Jurkat, Clone E6-1 (cell line): ENCODE measurements around the gene SH3BGR. TPM values are rescaled to one million over a fixed set of nuclear protein-coding genes. Genes with fewer than 3 reads are reported as not detected.
"Not testable (repeated sequence)": the region's sequence is repeated elsewhere in the genome, so short reads cannot be mapped to it uniquely, and the experiment has no call there.

ENCODE experiments used
- DNase-seq: peaks from one replicate; pipeline ENCODE4 v3.0.0-alpha.2; 2011; ENCODE audit warnings: low read depth, low spot score
- H3K4me3 ChIP-seq: 2 replicates; pipeline ENCODE4 v1.5.1; 2011; ENCODE audit warnings: mild to moderate bottlenecking, low read length, control low read depth, moderate library complexity
- polyA plus RNA-seq: library from polyadenylated mRNA; unstranded; fragments of >200 nt; gene quantifications from one replicate; pipeline ENCODE4 v1.2.1, GENCODE V29; 2012; ENCODE audit warnings: missing spikeins; ENCODE audit not compliant: insufficient read length, insufficient read depth

The SH3BGR gene
- polyA plus RNA-seq, result not detected

DNA sequence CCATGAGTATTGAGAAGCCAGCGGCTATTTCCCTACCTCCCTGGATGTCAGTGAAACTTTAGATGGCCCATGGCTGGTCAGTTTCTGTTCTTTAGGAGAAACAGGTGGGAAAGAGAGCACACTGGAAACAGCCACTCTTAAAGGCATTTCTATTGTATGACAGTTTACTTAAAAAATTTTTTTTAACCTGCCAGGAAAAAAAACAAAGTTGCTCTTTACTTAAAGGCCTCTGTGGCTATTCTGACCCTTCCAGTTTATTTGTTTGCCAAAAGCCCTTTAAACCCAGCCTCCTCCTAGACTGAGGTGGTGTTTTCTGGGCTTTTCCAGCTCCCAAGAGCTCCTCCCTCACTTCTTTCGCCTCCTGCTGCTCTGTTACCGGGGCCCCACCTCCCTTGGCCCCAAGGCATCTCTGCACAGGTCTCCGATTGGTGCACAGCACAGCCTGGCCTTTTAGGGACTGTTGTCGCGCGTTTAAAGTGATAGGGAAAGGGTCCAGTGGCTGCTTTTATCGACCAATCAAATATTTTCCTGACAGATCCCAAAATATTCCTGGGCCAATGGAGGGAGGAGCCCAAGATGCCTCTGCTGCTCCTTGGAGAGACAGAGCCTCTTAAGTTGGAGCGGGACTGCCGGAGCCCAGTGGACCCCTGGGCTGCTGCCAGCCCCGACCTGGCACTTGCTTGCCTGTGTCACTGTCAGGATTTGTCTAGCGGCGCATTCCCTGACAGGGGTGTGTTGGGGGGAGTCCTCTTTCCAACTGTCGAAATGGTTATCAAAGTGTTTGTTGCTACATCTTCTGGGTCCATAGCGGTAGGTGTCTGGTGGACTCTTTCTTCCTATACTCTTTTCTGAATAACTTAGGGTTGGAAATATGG, at the start of gene SH3BGR:
Gene SH3BGR (plus strand): TSS at position 639 of the 875 bp plus-strand sequence. CDS start 127 bp downstream, at position 766.
- H3K4me3 ChIP-seq, result no peak within 1 kb of the TSS
- no peak for DNase-seq

DNA sequence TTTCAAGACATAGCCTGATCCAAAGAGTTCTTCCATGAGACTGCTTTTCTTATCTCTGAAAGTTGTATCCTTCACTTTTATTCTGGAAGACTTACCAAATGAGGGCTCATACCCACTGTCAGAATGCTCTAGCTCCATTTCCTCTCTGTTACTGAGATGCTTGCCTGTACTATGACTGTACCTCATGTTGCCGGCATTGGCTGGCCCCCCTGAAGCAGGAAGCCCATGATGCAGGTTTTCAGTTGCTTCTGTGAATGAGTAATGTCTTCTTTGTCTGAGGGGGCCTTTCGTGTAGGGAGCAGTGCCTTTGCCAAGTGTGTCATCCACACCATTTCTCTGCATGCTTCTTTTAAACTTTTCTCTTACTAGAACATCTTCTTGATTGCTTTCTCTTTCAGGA, 45.7 kb upstream of the SH3BGR start:
- DNase-seq, result no peak
- no peak overlapping the region for H3K4me3 ChIP-seq

DNA sequence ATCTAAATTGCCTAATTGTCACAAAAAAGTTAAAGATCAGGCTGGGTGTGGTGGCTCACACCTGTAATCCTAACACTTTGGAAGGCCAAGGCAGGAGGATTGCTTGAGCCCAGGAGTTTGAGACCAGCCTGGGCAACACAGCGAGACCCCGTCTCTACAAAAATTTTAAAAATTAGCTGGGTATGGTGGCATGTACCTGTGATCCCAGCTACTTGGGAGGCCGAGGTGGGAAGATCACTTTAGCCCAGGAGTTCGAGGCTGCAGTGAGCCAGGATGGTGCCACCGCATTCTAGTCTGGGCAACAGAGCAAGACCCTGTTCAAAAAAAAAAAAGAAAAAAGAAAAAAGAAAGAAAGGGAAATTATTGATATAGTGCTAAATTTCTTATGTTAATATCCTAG, 32.6 kb upstream of the SH3BGR start:
- not testable (repeated sequence) for DNase-seq, H3K4me3 ChIP-seq

DNA sequence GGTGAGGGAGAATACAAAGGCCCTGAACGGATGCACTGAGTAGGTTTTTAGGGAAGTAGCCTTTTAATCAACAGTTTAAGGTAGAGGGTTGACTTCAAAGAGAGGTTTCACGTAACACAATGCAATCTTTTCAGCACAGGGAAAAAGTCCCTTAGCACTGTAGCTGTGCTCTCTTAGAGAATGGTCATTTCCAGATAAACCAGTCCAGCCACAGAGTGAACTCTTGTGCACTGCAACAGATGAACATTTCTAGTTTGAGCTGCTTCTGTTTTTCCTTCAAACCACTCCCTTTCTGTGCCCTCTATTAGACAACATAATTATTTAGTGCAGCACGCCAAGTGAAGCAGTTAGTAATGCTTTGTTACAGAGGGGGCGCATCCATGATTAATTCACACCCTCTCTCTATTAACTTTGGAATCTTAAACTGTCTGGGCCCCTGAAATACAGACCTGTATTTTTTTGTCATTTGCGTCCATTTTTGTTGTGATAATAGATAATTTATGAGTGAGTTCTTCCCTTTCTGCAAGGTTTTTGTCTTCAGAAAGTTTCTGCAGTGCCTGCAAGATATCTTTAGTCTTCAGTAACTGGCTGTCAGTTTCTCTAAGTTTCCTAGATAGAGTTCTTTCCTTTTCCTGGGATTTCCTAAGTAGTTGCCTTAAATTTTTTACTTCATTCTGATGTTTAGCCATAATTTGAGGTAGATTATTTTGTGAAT, 29.1 kb upstream of the SH3BGR start:
- H3K4me3 ChIP-seq, result no peak overlapping the region

DNA sequence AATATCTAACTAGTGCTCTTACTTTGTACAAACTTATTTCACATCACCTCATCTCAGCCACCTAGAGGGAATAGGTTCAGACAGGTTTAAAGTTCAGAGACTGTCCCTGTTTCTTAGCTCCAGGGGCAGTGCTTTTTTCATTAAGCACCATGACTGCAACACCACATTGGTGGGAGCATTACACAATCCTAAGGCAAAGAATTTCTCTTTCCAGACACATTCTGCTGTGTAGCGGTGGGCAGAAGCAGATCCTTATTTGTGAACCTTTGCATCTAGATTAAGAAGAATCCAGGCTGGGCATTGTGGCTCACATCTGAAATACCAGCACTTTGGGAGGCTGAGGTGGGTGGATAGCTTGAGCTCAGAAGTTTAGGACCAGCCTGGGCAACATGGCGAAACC, 22.3 kb upstream of the SH3BGR start:
- H3K4me3 ChIP-seq, result no peak overlapping the region
- no peak for DNase-seq

More for the DNA sequence above, 29.1 kb upstream of the SH3BGR start:
- no peak for DNase-seq

DNA sequence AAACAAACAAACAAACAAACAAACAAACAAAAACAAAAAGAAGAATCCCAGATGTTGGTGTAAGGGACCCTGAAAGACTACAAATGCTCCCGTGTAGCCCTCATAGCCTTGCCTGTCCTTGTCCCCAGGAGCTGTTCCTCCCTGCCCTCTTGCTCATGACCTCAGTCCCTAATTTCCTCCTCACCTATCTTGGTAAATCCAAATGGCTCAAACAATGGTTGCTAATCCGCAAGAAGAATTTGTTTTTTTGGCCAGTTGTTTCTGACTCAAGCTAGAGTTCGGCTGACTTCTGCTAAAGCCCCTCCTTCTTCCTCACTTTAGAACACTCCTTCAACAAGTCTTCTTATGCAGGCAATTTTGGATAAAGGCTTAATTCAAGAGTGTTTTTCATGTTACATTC, 21.8 kb upstream of the SH3BGR start:
- no peak overlapping the region for H3K4me3 ChIP-seq
- DNase-seq, result no peak

DNA sequence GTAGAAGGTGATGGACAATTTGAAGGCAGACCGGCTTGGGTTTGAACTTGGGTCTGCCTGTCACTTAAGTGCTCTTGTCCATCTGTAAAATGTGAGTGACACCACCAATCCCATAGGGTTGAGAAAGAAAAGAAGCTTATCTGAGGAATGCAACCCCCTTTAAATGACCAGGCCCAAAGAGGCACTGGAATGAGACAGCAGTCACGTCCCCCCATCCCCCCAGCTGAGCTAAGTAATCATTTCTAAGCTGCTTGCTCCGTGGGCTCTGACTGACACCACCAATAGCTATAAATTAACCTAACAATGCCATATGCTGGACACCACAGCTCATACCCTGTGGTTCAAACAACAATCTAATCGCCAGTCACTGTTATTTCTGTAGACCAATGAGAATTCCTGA, 21.3 kb upstream of the SH3BGR start:
- no peak for DNase-seq
- H3K4me3 ChIP-seq, result no peak overlapping the region

DNA sequence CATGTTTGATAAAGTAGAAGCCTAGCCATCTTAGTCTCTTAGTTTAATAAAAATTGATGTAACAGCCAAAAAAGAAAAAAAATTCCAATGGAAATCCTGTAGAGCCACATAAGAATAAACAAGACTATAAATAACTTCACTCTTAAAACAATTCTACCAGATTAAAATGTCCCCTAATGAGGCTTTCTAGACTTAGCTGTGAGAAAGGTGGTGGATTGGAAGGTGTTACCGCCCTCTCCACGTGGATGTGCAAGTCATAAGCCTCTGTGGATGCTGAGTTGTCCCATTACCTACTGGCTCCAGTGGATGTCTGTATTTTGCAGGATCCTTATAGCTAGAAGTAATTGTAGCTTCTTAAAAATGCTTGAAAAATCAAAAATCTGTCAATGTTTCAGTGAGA, 20.8 kb upstream of the SH3BGR start:
- H3K4me3 ChIP-seq, result no peak overlapping the region
- DNase-seq, result no peak

DNA sequence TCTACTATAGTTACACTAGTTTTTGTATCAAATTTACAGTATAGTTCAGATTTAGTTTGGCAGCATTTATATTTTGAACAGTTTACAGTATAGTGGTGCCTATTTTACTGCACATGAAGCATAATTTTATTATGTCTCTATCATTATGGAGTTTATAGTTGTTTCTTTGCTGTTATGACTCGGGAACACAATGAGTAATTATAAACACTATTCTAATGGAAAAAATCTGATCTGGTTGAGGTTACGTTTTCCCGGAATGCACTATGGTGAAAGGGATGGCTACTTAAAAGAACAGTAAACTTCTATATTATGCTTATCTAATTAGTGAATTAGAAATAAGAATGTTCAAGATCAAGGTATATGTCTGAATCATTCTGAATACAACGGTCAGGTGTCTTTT, 16.8 kb upstream of the SH3BGR start:
- no peak overlapping the region for H3K4me3 ChIP-seq
- no peak for DNase-seq

DNA sequence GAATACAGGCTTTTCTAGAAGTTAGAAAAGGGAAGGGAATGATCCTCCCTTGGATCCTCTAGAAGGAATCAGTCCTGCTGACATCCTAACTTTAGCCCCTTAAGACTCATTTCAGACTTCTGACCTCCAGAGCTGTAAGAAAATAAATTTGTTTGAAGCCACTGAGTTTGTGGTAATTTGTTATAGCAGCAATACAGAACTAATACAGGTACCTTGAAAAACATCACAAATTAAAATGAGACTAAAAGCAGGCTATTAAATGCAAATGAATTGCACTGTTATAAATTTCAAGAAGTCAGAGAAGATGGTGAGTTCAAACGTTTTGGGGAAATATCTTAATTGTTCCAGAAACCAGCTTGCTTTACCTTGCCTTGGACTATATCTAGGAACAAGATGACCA, 12.5 kb upstream of the SH3BGR start:
- no peak overlapping the region for H3K4me3 ChIP-seq
- no peak for DNase-seq

DNA sequence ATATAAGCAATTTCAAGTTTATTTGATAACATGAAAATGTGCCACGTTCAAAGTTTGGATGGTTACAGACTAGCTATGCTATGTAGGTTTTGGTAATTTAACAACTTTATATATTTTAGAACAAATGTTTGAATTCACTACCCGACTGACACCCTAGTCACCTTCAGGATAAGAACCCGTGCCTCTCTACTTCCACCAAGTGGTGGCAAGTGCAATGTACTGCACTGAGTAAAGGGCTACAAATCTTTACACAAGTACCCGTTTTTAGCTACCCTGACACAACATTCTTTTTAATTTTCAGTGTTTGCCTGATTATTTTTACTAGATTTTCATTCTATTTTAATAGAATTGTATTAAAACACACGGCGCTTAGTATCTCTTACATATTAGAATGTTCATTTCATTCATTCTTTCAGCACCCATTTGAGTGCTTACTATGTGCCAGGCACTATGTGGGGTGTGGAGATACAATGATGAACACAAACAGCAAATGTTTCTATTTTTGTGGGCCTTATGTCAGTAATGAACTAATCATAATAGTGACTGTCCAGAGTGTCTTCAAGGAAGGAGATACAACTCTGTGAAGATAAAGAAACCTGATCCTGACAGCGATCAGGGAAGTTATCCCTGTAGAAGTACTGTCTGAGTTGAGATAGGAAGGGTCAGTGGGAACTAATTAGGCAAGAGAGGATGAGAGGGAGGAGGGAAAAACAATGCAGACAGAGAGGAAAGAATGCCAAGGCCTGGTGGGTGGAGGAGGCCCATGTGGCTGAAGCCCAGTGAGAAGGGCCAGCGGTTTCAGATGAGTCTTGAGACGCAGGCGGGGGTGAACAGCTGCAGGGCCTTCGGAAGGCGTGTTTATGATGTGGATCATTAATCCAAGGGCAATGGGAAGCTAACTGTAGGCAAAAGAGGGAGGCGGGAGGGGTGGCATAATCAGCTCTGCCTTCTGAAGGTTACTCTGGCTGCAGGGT, 10.0 kb upstream of the SH3BGR start:
- no peak overlapping the region for H3K4me3 ChIP-seq
- DNase-seq, result peak; percentile 46

DNA sequence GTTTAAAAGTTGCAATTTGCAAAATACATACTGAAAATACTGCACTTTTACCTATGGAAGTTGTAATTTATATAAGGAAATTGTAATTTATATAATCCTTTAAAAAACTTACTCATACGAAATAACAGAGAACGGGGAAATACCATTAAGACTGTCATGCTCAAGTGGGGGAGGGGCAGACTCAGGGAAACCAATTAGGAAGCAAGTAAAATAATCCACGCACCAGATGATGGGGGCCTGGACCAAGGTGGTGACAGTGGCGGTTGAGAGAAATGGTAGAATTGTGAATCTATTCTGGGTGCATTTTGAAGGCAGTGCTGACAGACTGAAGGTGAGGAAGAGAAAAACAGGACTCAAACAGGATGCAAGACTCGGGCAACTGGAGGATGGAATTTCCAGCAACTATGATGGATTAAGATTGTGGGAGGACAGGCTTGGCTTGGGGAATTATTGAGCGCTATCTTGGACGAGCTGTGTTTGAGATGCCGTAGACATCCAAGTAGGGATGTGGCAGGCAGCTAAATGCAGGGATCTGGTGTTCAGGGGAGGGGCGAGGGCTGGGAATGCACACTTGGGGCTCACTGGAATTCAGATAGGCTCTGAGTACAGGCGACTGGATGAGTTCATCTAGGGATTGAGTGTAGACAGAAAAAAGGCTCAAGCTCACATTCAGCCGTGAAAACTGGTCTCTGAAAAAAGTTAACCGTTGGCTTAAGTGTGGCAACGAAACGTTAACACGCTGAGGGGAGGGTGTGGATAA, 7.2 kb upstream of the SH3BGR start:
- no peak for DNase-seq
- H3K4me3 ChIP-seq, result peak overlapping the region; percentile 82

DNA sequence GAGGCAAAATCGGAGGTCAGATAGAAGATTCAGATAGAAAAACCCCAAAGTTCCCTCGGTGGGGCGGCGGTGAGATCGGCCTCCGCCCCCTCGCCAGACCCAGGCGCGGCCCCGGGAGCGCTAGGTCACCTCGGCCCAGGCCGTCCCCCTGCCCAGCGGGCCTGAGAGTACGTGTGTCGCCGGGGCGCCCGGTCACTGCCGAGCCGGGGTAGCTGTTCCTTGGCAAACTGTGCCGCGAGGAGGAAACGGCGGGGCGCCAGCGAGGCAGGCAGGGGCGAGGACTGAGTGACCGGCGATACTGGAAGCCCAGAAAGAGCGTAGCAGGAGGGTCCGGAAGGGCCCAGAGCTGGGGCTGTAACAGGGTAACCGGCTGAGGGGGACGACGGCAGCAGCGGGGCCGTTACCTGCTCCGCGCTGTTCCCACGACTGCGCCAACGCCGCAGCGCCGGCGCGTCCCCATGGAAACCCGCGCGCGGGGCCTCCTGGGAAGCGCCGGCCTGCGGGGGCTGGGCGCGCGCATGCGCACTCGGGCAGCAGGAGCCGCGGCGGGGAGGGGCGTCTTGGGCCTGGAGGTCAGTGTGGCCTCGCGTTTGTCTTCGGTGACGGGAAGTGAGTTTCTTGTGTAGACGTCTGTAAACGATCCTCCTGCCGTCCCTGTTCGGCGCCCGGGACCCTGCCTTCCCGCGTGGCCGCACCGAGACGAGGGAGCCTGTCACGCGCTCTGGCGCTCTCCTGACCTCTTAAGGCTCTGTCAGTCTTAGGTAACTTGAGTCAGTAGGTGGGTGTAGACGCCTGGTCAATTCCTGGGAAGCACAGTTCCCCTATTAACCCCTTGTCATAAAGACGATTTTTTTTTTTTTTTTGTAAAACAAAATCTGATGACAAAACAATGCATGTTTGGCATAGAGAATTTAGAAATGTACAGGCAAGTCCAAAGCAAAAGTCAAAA, 6.2 kb upstream of the SH3BGR start, which contains the start of gene LCA5L:
Gene LCA5L (minus strand): TSS at position 458 of the 949 bp plus-strand sequence. CDS start 17,285 bp downstream, outside the sequence.
- peak; percentile 73 for DNase-seq
- H3K4me3 ChIP-seq, result peak within 1 kb of the TSS; percentile 82

DNA sequence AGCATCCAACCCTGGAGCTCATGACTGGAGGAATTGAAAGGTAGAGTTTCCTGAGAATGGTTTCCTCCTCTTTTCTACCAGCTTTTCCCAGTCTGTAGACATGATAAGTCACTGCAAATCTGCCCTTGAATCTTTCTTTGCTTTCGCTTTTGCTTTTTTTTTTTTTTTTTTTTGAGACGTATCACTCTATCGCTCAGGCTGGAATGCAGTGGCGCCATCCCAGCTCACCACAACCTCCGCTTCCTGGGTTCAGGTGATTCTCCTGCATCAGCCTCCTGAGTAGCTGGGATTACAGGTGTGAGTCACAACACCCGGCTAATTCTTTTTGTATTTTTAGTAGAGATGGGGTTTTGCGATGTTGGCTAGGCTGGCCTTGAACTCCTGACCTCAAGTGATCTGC, 4.5 kb upstream of the SH3BGR start:
- H3K4me3 ChIP-seq, result no peak overlapping the region
- DNase-seq, result no peak

DNA sequence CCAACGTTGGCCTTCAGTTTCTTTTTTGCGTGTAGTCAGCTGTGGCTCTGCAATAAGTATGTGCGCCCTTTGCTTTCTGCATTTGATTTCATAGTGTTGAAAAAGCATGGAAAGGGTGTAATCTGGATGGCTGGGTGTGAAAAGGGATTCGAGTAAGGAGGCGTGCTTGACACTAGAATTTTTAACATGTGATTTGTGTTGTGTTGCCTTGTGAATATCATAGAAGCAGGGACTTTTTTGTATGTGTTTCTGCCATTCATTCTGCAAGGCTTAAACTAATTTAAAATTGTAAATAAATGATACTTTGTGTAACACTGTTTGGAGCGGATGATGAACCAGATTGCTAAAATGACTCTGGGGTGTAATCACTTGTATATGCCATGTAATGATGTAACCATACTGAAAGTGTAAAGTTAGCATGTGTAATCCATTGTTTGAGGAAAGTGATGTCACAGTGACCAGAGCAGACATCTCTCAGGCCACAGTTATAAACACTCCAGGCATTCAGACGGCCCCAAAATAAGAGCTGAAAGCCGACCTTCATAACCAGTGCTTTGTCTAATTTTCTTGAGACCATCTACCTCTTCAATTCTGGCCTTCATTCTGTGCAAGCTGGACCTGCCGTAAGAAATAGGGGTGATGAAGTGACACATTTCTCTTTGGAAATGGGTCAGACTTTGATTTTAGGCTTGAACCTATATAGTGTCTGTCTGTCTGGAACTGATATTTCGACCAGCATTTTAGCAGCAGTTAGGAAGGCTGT, 618 bp downstream of the SH3BGR start:
- no peak overlapping the region for H3K4me3 ChIP-seq
- no peak for DNase-seq

DNA sequence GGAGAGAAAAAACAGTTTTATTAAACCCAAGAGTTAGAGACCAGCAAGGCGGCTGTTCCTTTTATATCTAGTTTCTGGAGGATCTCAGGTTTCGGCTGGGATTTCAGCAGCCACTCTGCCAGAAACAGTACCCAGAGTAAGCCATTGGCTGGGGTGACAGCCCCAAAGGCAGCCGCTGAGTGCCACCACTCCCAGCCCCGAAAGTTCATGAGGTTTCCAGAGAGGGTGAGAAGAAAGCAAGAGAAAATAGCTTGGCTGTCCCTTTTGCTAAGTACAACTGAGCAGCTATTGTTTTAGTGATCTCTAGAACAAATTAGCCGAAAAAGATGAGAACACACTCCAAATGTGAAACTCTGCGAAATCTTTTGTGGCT, 1.2 kb downstream of the SH3BGR start:
- DNase-seq, result no peak
- no peak overlapping the region for H3K4me3 ChIP-seq
